SK-N-SH (cell line): ENCODE measurements around the gene ATL2. TPM values are rescaled to one million over a fixed set of nuclear protein-coding genes. Genes with fewer than 3 reads are reported as not detected.

Experiments used
- CTCF ChIA-PET: fragments of 300-600, 350-600 bp; formaldehyde crosslinking; extraction: SDS; loops from one replicate; lab custom pipeline; 2021; lab: Yijun Ruan, JAX
- POLR2A ChIA-PET: fragments of 350-600 bp; sonication (Branson Sonifier 250); formaldehyde crosslinking; extraction: SDS; loops from one replicate; lab custom pipeline; 2020; ENCODE audit warnings: antibody characterized with exemption, inconsistent platforms; lab: Yijun Ruan, JAX
- DNase-seq: peaks from one replicate; pipeline ENCODE4 v3.0.0; 2012
- H2AFZ ChIP-seq: fragments of 200-600 bp; sonication (generic); 2 replicates; pipeline ENCODE4 v1.8.1; 2016; ENCODE audit warnings: antibody characterized with exemption, mild to moderate bottlenecking, low read depth
- H3F3A ChIP-seq: fragments of 200-600 bp; sonication (generic); replicated peaks from 2 replicates; pipeline ENCODE3; 2016; ENCODE audit warnings: antibody characterized with exemption, mild to moderate bottlenecking; ENCODE audit not compliant: insufficient read depth
- H3K27ac ChIP-seq, 2 experiments: fragments of 200-500 bp in 1 of 2; fragments of 200-600 bp in 1 of 2; sonication (Bioruptor generic) in 1 of 2; sonication (generic), shearing (Covaris generic) in 1 of 2; 2 replicates each; pipeline versions ENCODE4 v1.5.1 to v1.6.1; 2014 to 2016; ENCODE audit warnings: low read depth in 2 of 2, inconsistent platforms in 1 of 2, low read length in 1 of 2, mild to moderate bottlenecking in 1 of 2, mixed read lengths in 1 of 2
- H3K27me3 ChIP-seq: fragments of 200-600 bp; sonication (generic), shearing (Covaris generic); 2 replicates; pipeline ENCODE4 v1.6.1; 2016; ENCODE audit warnings: mixed run types; ENCODE audit not compliant: insufficient read depth
- H3K36me3 ChIP-seq, 2 experiments: fragments of 200-500 bp in 1 of 2; fragments of 200-600 bp in 1 of 2; sonication (Bioruptor generic) in 1 of 2; sonication (generic) in 1 of 2; replicated peaks in 1 of 2; 2 replicates each; pipeline versions ENCODE3 to v1.5.1; 2014 to 2016; ENCODE audit warnings: low read length in 1 of 2, mild to moderate bottlenecking in 1 of 2; ENCODE audit not compliant: insufficient read depth in 2 of 2, control insufficient read depth in 1 of 2
- H3K4me1 ChIP-seq, 2 experiments: fragments of 200-500 bp in 1 of 2; fragments of 200-600 bp in 1 of 2; sonication (Bioruptor generic) in 1 of 2; sonication (generic), shearing (Covaris generic) in 1 of 2; 2 replicates each; pipeline versions ENCODE4 v1.5.1 to v1.6.1; 2014 to 2016; ENCODE audit warnings: low read depth in 1 of 2, low read length in 1 of 2, mixed run types in 1 of 2; ENCODE audit not compliant: insufficient read depth in 2 of 2, control insufficient read depth in 1 of 2
- H3K4me2 ChIP-seq: fragments of 200-600 bp; sonication (generic), shearing (Covaris generic); 2 replicates; pipeline ENCODE4 v1.6.1; 2017; ENCODE audit warnings: mixed run types
- H3K4me3 ChIP-seq, 2 experiments: fragments of 200-500 bp in 1 of 2; fragments of 200-600 bp in 1 of 2; sonication (Bioruptor generic) in 1 of 2; sonication (generic), shearing (Covaris generic) in 1 of 2; 2 replicates each; pipeline versions ENCODE4 v1.5.1 to v1.8.1; 2014 to 2016; ENCODE audit warnings: low read depth in 2 of 2, inconsistent platforms in 1 of 2, low read length in 1 of 2, mild to moderate bottlenecking in 1 of 2, mixed read lengths in 1 of 2, moderate library complexity in 1 of 2
- H3K79me2 ChIP-seq: fragments of 200-600 bp; sonication (generic); 2 replicates; pipeline ENCODE4 v1.8.1; 2017; ENCODE audit warnings: mild to moderate bottlenecking; ENCODE audit not compliant: insufficient read depth
- H3K9ac ChIP-seq: fragments of 200-600 bp; sonication (generic); 2 replicates; pipeline ENCODE4 v1.6.1; 2017; ENCODE audit warnings: mixed run types
- H3K9me2 ChIP-seq: fragments of 200-600 bp; sonication (generic); 2 replicates; pipeline ENCODE4 v1.6.1; 2017; ENCODE audit warnings: mixed run types
- H3K9me3 ChIP-seq: fragments of 200-600 bp; sonication (generic); 2 replicates; pipeline ENCODE4 v1.6.1; 2017; ENCODE audit warnings: mixed run types, mild to moderate bottlenecking, moderate library complexity
- H4K20me1 ChIP-seq: fragments of 200-600 bp; sonication (generic); 2 replicates; pipeline ENCODE4 v1.6.1; 2017; ENCODE audit warnings: mild to moderate bottlenecking, mixed run types; ENCODE audit not compliant: insufficient read depth
- EP300 ChIP-seq, 2 experiments: IDR thresholded peaks; 2 replicates each; pipeline versions ENCODE4 v1.4.0 to v1.6.1; 2012; ENCODE audit warnings: borderline replicate concordance in 1 of 2, low read depth in 1 of 2, low read length in 1 of 2
- FOXJ3 ChIP-seq: sonication (generic); formaldehyde crosslinking; IDR thresholded peaks from 2 replicates; pipeline ENCODE4 v1.5.1; 2020; ENCODE audit warnings: mild to moderate bottlenecking, missing genetic modification reagents
- MAX ChIP-seq: IDR thresholded peaks from 2 replicates; pipeline ENCODE4 v1.4.0; 2012; ENCODE audit warnings: low read depth
- NFIC ChIP-seq: IDR thresholded peaks from 2 replicates; pipeline ENCODE4 v1.4.0; 2012; ENCODE audit warnings: borderline replicate concordance
- POLR2AphosphoS5 ChIP-seq: IDR thresholded peaks from 2 replicates; pipeline ENCODE4 v1.6.1; 2012; ENCODE audit warnings: low read depth, low read length
- REST ChIP-seq: IDR thresholded peaks from 2 replicates; pipeline ENCODE4 v1.6.1; 2012; ENCODE audit warnings: mild to moderate bottlenecking, low read depth, low read length, moderate library complexity
- RFX5 ChIP-seq: IDR thresholded peaks from 2 replicates; pipeline ENCODE4 v1.6.1; 2012; ENCODE audit warnings: mild to moderate bottlenecking, improper control_type of control experiment, low read length
- RXRA ChIP-seq: IDR thresholded peaks from 2 replicates; pipeline ENCODE4 v1.4.0; 2012; ENCODE audit warnings: low read depth, mild to moderate bottlenecking, borderline replicate concordance
- TAF1 ChIP-seq: IDR thresholded peaks from 2 replicates; pipeline ENCODE4 v1.6.1; 2012; ENCODE audit warnings: low read depth, mild to moderate bottlenecking, low read length, moderate library complexity, borderline replicate concordance
- TEAD4 ChIP-seq: IDR thresholded peaks from 2 replicates; pipeline ENCODE4 v1.4.0; 2012; ENCODE audit warnings: mild to moderate bottlenecking, borderline replicate concordance; ENCODE audit not compliant: insufficient read depth
- USF1 ChIP-seq: IDR thresholded peaks from 2 replicates; pipeline ENCODE4 v1.4.0; 2012; ENCODE audit warnings: low read depth, borderline replicate concordance
- YY1 ChIP-seq: IDR thresholded peaks from 2 replicates; pipeline ENCODE4 v1.4.0; 2012; ENCODE audit warnings: low read depth, mild to moderate bottlenecking
- ZBTB33 ChIP-seq: IDR thresholded peaks from 2 replicates; pipeline ENCODE4 v1.4.0; 2012; ENCODE audit warnings: low read depth, borderline replicate concordance
- polyA plus RNA-seq, 3 experiments: library from polyadenylated mRNA; depleted of rRNA; stranded (reverse); fragments of >200 nt; gene quantifications; 2 replicates each; pipeline ENCODE4 v1.2.3, GENCODE V29; 2012

The ATL2 gene
- polyA plus RNA-seq, 1 of the 3 experiments (the other 2 are of a cell fraction): 55.8 TPM

GRCh38 chr2:38353402-38353801 is 23.7 kb downstream of the ATL2 start (continued):
- TF ChIP-seq FOXJ3 (CRISPR knock-in tag) (no peak), RFX5 (no peak), POLR2AphosphoS5 (no peak), USF1 (no peak), TAF1 (no peak), NFIC (no peak)

GRCh38 chr2:38352336-38352735 is 24.7 kb downstream of the ATL2 start:
- Histone ChIP-seq H3K4me1 (no peaks in the 10 kb centered on the region), H3K9ac (no peak overlapping the region), H3K27me3 (no peaks in the 10 kb centered on the region), H3K4me3 (no peak overlapping the region), H4K20me1 (peaks cover 11% of the 10 kb centered on the region; the same call in 1 of the 2 replicates), H3K27ac (no peak overlapping the region), H3K4me2 (no peak overlapping the region), H3K79me2 (peaks cover 93% of the 10 kb centered on the region), H3F3A (peaks cover 5% of the 10 kb centered on the region), H3K9me3 (no peaks in the 10 kb centered on the region), H2AFZ (no peak overlapping the region), H3K9me2 (0 out of 2 replicates have a peak, but pooled peaks cover 4% of the 10 kb centered on the region), H3K36me3 (peaks cover 2 to 15% of the 10 kb centered on the region in 2 experiments)
- POLR2A ChIA-PET: no interaction called here
- CTCF ChIA-PET: interaction anchor here (1.1 to 2.2 kb wide), 3 partner anchors 13 to 37 kb away, joined by 4 to 9 read pairs (median 5); no protein-coding TSS in a partner anchor
- TF ChIP-seq MAX (no peak), NFIC (no peak), TAF1 (no peak), TEAD4 (no peak), RXRA (no peak), FOXJ3 (CRISPR knock-in tag) (no peak), ZBTB33 (no peak), EP300 (IDR thresholded peaks at IDR 0.05; ENCODE audit: borderline replicate concordance in 1 of 2, low read depth in 1 of 2, low read length in 1 of 2) (no peak), REST (no peak), YY1 (no peak)
- DNase-seq: no peak
